Glutamatergic neuron (in vitro differentiated cells): Measurements from ENCODE around the gene COPS7A. TPM values are rescaled to one million over a fixed set of nuclear protein-coding genes. Genes with fewer than 3 reads are reported as not detected.

Experiments used
- DNase-seq: peaks from one replicate; pipeline ENCODE4 v3.0.0; 2022
- H3K27ac Mint-ChIP-seq: one replicate; pipeline ENCODE4 v1.8.0; 2020; ENCODE audit warnings: mild to moderate bottlenecking, mixed read lengths, inconsistent platforms; ENCODE audit not compliant: unreplicated experiment
- H3K27me3 Mint-ChIP-seq: one replicate; pipeline ENCODE4 v1.8.0; 2020; ENCODE audit warnings: mild to moderate bottlenecking, moderate library complexity, mixed read lengths, inconsistent platforms; ENCODE audit not compliant: unreplicated experiment
- H3K36me3 Mint-ChIP-seq: one replicate; pipeline ENCODE4 v1.8.0; 2020; ENCODE audit warnings: mild to moderate bottlenecking, mixed read lengths, inconsistent platforms; ENCODE audit not compliant: unreplicated experiment
- H3K4me1 Mint-ChIP-seq: one replicate; pipeline ENCODE4 v1.8.0; 2020; ENCODE audit warnings: mild to moderate bottlenecking, low read depth, mixed read lengths, inconsistent platforms; ENCODE audit not compliant: unreplicated experiment
- H3K4me3 Mint-ChIP-seq: one replicate; pipeline ENCODE4 v1.8.0; 2020; ENCODE audit warnings: mild to moderate bottlenecking, mixed read lengths, inconsistent platforms; ENCODE audit not compliant: unreplicated experiment
- H3K9me3 Mint-ChIP-seq: one replicate; pipeline ENCODE4 v1.8.0; 2020; ENCODE audit warnings: mild to moderate bottlenecking, moderate library complexity, mixed read lengths, inconsistent platforms; ENCODE audit not compliant: unreplicated experiment
- CTCF ChIP-seq: fragments of 200-600 bp; sonication (generic); IDR thresholded peaks from one replicate; pipeline ENCODE4 v1.5.0; 2021; ENCODE audit not compliant: partially characterized antibody, unreplicated experiment
- total RNA-seq: library from RNA; stranded (reverse); fragmentation: NEBNext Ultra II Directional; extraction: Animal tissue kit (Norgen Biotek cat#: 25700); gene quantifications from one replicate; pipeline ENCODE4 v1.2.1, GENCODE V29; 2021; ENCODE audit not compliant: unreplicated experiment

COPS7A gene
- total RNA-seq, 1 donor from 2014 or later, result 25.9 TPM

DNA sequence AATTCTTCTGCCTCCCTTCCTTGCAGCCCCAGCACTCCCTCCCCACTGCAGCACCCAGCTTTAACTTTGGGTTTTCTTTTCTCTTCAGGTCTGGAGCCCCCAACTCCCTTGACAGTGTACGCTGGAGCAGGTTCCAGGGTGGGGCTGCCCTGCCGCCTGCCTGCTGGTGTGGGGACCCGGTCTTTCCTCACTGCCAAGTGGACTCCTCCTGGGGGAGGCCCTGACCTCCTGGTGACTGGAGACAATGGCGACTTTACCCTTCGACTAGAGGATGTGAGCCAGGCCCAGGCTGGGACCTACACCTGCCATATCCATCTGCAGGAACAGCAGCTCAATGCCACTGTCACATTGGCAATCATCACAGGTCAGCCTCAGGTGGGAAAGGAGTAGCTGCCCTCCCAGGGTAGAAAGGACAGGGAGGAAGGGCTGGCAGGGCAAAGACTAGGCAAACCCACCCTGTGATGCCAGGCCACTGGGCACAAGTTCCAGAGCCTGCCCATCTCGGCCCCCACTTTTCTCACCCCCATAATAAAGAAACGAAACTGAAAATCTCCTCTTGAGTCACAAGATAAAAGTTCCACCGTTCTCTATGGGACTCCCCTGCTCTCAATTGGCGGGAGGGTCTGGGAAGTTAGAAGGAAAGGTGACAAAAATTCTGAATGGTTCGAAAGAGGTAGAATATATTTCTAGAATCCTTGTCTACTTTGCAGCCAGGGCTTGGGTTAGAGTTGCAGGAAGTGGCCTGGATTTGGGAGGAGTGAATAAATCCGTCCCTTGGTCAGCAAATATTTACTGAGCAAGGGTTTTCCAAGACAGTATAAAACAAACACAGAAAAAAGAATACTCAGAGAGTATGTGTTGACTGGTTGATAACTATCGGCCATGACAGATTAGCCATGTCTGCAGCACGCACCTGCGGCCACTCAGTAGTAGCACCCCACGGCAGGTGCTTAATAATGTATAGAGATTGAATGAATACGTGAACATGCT is 51.6 kb downstream of the COPS7A start:
- Mint-ChIP-seq H3K27me3 (peaks cover 29% of the 10 kb centered on the region), H3K4me1 (peaks cover 28% of the 10 kb centered on the region), H3K36me3 (peaks cover 11% of the 10 kb centered on the region), H3K27ac (no peak overlapping the region), H3K9me3 (peaks cover 20% of the 10 kb centered on the region), H3K4me3 (peak overlapping the region; percentile 57)
- no peak for TF ChIP-seq CTCF
- DNase-seq, result no peak

DNA sequence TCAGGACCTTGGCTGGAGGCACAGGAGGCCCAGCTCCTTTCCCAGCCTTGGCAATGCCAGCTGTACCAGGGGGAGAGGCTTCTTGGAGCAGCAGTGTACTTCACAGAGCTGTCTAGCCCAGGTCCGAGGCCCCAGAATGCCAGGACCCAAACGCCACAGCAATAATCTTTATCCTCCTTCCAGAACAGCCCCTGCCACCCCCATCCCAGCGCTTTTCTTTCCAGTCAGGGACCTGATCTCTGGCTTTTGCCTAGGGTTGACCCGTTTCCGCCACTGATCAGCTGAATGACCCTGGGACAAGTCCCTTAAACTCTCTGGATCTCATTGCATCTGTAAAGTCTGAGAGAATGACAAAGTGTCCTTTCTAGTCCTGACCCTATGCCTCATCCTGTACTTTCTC is 53.5 kb downstream of the COPS7A start:
- H3K36me3 Mint-ChIP-seq, result peaks cover 5% of the 10 kb centered on the region
- TF ChIP-seq CTCF, result no peak
- DNase-seq, result no peak
- H3K27me3 Mint-ChIP-seq, result peaks cover 21% of the 10 kb centered on the region
- H3K27ac Mint-ChIP-seq, result peak overlapping the region; percentile 14
- H3K4me3 Mint-ChIP-seq, result peak overlapping the region; percentile 96
- H3K9me3 Mint-ChIP-seq, result peaks cover 15% of the 10 kb centered on the region
- H3K4me1 Mint-ChIP-seq, result peaks cover 29% of the 10 kb centered on the region

- Mint-ChIP-seq H3K27ac (peak overlapping the region; percentile 100), H3K27me3 (peaks cover 21% of the 10 kb centered on the region), H3K4me1 (peaks cover 29% of the 10 kb centered on the region), H3K36me3 (peaks cover 5% of the 10 kb centered on the region), H3K4me3 (peak overlapping the region; percentile 96), H3K9me3 (peaks cover 15% of the 10 kb centered on the region)
- no peak for TF ChIP-seq CTCF
- peak; percentile 77 for DNase-seq
These were observed 54.3 kb downstream of the COPS7A start for GRCh38 chr12:6778217-6778573.

- Mint-ChIP-seq H3K27ac (peak overlapping the region; percentile 100), H3K9me3 (peaks cover 15% of the 10 kb centered on the region), H3K4me1 (peaks cover 29% of the 10 kb centered on the region), H3K36me3 (peaks cover 5% of the 10 kb centered on the region), H3K27me3 (peaks cover 23% of the 10 kb centered on the region), H3K4me3 (peak overlapping the region; percentile 96)
- peak; percentile 98 for DNase-seq
- TF ChIP-seq CTCF, result peak; percentile 84
These were observed 55.0 kb downstream of the COPS7A start for GRCh38 chr12:6778574-6779550.
